Measurements from ENCODE around the gene RPS14. TPM values are rescaled to one million over a fixed set of nuclear protein-coding genes. Genes with fewer than 3 reads are reported as not detected.

Gene RPS14
- total RNA-seq, 1 experiment from 2014 or later: 2,564 TPM

DNA sequence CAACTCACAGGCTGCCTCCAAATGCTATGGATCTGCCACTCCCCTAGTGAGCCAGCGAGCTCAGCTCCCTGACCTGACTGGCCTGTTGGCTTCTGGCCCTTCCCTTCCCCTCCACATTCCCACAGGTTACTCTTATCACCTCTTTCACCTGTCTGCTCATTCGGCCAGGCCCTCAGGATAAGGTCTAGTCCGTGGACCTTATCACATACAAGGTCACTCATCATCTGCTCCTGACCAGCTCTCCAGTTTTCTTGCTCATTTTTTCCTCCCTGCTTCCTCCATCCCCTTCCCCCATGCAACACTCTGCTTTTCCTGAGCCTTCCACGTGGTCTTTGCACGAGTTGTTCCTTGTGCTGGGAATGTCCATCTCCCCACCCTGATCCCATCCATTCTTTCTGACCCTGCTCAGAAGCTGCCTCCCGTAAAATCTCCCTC is 32.5 kb upstream of the RPS14 start:
- no peaks in the 10 kb centered on the region for H3K9me3 Mint-ChIP-seq
- no peaks in the 10 kb centered on the region for H3K27me3 Mint-ChIP-seq (ENCODE audit: low read depth)
- no peaks in the 10 kb centered on the region for H3K36me3 Mint-ChIP-seq
- ChIA-PET POLR2A (no interaction called here), CTCF (interaction anchor here (2.2 kb wide), 1 partner anchor 24 kb away, joined by 8 read pairs; no protein-coding TSS in a partner anchor)
- DNase-seq (ENCODE audit: low spot score) (no peak), ATAC-seq (no peak)
- TF ChIP-seq ATF1 (CRISPR knock-in tag; IDR thresholded peaks at IDR 0.05) (no peak), ETV6 (CRISPR knock-in tag; IDR thresholded peaks at IDR 0.05) (no peak), TEAD1 (CRISPR knock-in tag; IDR thresholded peaks at IDR 0.05) (no peak), EMX1 (CRISPR knock-in tag; IDR thresholded peaks at IDR 0.05) (no peak), NFYB (CRISPR knock-in tag; conservative IDR thresholded peaks at IDR 0.05; ENCODE audit: low read depth) (no peak), CREB1 (CRISPR knock-in tag; IDR thresholded peaks at IDR 0.05) (no peak), PRRX2 (CRISPR knock-in tag; IDR thresholded peaks at IDR 0.05) (no peak), MYBL2 (CRISPR knock-in tag; IDR thresholded peaks at IDR 0.05) (no peak), JAZF1 (CRISPR knock-in tag; IDR thresholded peaks at IDR 0.05) (no peak), ZNF423 (CRISPR knock-in tag; IDR thresholded peaks at IDR 0.05) (no peak), ZNF416 (CRISPR knock-in tag; IDR thresholded peaks at IDR 0.05) (no peak)
- TF ChIP-seq, protein P1, sequence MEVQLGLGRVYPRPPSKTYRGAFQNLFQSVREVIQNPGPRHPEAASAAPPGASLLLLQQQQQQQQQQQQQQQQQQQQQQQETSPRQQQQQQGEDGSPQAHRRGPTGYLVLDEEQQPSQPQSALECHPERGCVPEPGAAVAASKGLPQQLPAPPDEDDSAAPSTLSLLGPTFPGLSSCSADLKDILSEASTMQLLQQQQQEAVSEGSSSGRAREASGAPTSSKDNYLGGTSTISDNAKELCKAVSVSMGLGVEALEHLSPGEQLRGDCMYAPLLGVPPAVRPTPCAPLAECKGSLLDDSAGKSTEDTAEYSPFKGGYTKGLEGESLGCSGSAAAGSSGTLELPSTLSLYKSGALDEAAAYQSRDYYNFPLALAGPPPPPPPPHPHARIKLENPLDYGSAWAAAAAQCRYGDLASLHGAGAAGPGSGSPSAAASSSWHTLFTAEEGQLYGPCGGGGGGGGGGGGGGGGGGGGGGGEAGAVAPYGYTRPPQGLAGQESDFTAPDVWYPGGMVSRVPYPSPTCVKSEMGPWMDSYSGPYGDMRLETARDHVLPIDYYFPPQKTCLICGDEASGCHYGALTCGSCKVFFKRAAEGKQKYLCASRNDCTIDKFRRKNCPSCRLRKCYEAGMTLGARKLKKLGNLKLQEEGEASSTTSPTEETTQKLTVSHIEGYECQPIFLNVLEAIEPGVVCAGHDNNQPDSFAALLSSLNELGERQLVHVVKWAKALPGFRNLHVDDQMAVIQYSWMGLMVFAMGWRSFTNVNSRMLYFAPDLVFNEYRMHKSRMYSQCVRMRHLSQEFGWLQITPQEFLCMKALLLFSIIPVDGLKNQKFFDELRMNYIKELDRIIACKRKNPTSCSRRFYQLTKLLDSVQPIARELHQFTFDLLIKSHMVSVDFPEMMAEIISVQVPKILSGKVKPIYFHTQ (CRISPR knock-in tag; IDR thresholded peaks at IDR 0.05): no peak
- TF ChIP-seq, protein P2, sequence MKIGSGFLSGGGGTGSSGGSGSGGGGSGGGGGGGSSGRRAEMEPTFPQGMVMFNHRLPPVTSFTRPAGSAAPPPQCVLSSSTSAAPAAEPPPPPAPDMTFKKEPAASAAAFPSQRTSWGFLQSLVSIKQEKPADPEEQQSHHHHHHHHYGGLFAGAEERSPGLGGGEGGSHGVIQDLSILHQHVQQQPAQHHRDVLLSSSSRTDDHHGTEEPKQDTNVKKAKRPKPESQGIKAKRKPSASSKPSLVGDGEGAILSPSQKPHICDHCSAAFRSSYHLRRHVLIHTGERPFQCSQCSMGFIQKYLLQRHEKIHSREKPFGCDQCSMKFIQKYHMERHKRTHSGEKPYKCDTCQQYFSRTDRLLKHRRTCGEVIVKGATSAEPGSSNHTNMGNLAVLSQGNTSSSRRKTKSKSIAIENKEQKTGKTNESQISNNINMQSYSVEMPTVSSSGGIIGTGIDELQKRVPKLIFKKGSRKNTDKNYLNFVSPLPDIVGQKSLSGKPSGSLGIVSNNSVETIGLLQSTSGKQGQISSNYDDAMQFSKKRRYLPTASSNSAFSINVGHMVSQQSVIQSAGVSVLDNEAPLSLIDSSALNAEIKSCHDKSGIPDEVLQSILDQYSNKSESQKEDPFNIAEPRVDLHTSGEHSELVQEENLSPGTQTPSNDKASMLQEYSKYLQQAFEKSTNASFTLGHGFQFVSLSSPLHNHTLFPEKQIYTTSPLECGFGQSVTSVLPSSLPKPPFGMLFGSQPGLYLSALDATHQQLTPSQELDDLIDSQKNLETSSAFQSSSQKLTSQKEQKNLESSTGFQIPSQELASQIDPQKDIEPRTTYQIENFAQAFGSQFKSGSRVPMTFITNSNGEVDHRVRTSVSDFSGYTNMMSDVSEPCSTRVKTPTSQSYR (CRISPR knock-in tag; IDR thresholded peaks at IDR 0.05): no peak
- TF ChIP-seq, protein P3, sequence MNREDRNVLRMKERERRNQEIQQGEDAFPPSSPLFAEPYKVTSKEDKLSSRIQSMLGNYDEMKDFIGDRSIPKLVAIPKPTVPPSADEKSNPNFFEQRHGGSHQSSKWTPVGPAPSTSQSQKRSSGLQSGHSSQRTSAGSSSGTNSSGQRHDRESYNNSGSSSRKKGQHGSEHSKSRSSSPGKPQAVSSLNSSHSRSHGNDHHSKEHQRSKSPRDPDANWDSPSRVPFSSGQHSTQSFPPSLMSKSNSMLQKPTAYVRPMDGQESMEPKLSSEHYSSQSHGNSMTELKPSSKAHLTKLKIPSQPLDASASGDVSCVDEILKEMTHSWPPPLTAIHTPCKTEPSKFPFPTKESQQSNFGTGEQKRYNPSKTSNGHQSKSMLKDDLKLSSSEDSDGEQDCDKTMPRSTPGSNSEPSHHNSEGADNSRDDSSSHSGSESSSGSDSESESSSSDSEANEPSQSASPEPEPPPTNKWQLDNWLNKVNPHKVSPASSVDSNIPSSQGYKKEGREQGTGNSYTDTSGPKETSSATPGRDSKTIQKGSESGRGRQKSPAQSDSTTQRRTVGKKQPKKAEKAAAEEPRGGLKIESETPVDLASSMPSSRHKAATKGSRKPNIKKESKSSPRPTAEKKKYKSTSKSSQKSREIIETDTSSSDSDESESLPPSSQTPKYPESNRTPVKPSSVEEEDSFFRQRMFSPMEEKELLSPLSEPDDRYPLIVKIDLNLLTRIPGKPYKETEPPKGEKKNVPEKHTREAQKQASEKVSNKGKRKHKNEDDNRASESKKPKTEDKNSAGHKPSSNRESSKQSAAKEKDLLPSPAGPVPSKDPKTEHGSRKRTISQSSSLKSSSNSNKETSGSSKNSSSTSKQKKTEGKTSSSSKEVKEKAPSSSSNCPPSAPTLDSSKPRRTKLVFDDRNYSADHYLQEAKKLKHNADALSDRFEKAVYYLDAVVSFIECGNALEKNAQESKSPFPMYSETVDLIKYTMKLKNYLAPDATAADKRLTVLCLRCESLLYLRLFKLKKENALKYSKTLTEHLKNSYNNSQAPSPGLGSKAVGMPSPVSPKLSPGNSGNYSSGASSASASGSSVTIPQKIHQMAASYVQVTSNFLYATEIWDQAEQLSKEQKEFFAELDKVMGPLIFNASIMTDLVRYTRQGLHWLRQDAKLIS (CRISPR knock-in tag; IDR thresholded peaks at IDR 0.05; ENCODE audit: borderline replicate concordance): no peak
- TF ChIP-seq, protein P4, sequence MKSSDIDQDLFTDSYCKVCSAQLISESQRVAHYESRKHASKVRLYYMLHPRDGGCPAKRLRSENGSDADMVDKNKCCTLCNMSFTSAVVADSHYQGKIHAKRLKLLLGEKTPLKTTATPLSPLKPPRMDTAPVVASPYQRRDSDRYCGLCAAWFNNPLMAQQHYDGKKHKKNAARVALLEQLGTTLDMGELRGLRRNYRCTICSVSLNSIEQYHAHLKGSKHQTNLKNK (CRISPR knock-in tag; IDR thresholded peaks at IDR 0.05): no peak
- TF ChIP-seq, protein P5, sequence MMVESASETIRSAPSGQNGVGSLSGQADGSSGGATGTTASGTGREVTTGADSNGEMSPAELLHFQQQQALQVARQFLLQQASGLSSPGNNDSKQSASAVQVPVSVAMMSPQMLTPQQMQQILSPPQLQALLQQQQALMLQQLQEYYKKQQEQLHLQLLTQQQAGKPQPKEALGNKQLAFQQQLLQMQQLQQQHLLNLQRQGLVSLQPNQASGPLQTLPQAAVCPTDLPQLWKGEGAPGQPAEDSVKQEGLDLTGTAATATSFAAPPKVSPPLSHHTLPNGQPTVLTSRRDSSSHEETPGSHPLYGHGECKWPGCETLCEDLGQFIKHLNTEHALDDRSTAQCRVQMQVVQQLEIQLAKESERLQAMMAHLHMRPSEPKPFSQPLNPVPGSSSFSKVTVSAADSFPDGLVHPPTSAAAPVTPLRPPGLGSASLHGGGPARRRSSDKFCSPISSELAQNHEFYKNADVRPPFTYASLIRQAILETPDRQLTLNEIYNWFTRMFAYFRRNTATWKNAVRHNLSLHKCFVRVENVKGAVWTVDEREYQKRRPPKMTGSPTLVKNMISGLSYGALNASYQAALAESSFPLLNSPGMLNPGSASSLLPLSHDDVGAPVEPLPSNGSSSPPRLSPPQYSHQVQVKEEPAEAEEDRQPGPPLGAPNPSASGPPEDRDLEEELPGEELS (CRISPR knock-in tag; IDR thresholded peaks at IDR 0.05): no peak
- TF ChIP-seq, protein P6, sequence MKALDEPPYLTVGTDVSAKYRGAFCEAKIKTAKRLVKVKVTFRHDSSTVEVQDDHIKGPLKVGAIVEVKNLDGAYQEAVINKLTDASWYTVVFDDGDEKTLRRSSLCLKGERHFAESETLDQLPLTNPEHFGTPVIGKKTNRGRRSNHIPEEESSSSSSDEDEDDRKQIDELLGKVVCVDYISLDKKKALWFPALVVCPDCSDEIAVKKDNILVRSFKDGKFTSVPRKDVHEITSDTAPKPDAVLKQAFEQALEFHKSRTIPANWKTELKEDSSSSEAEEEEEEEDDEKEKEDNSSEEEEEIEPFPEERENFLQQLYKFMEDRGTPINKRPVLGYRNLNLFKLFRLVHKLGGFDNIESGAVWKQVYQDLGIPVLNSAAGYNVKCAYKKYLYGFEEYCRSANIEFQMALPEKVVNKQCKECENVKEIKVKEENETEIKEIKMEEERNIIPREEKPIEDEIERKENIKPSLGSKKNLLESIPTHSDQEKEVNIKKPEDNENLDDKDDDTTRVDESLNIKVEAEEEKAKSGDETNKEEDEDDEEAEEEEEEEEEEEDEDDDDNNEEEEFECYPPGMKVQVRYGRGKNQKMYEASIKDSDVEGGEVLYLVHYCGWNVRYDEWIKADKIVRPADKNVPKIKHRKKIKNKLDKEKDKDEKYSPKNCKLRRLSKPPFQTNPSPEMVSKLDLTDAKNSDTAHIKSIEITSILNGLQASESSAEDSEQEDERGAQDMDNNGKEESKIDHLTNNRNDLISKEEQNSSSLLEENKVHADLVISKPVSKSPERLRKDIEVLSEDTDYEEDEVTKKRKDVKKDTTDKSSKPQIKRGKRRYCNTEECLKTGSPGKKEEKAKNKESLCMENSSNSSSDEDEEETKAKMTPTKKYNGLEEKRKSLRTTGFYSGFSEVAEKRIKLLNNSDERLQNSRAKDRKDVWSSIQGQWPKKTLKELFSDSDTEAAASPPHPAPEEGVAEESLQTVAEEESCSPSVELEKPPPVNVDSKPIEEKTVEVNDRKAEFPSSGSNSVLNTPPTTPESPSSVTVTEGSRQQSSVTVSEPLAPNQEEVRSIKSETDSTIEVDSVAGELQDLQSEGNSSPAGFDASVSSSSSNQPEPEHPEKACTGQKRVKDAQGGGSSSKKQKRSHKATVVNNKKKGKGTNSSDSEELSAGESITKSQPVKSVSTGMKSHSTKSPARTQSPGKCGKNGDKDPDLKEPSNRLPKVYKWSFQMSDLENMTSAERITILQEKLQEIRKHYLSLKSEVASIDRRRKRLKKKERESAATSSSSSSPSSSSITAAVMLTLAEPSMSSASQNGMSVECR (CRISPR knock-in tag; IDR thresholded peaks at IDR 0.05; ENCODE audit: borderline replicate concordance): no peak
- H3K4me3 Mint-ChIP-seq: no peak overlapping the region
- no peak overlapping the region for H3K27ac Mint-ChIP-seq
- peaks cover 28% of the 10 kb centered on the region for H3K4me1 Mint-ChIP-seq
